Tibial nerve (tissue), 4 donors: Measurements from ENCODE around the gene KBTBD13.
A peak's percentile ranks its signal among the peaks of the same experiment; 100 is the strongest.

Experiments used
- CTCF ChIP-seq, 5 experiments: fragments of 200-600 bp in 3 of 5; fragments of 450-650 bp in 2 of 5; sonication (generic) in 3 of 5; IDR thresholded peaks; one replicate each; pipeline ENCODE4 v1.5.1; 2016 to 2019; ENCODE audit warnings: antibody characterized with exemption in 5 of 5, mild to moderate bottlenecking in 3 of 5, moderate library complexity in 2 of 5
- EP300 ChIP-seq, 2 donors: sonication (generic); formaldehyde crosslinking; IDR thresholded peaks; one replicate each; pipeline ENCODE4 v1.6.1; 2017; ENCODE audit warnings: antibody characterized with exemption in 2 of 2, mild to moderate bottlenecking in 1 of 2
- POLR2A ChIP-seq, 2 donors: fragments of 450-650 bp; IDR thresholded peaks; one replicate each; pipeline ENCODE4 v1.6.1; 2017; ENCODE audit warnings: antibody characterized with exemption in 2 of 2, mild to moderate bottlenecking in 2 of 2, moderate library complexity in 2 of 2

- TF ChIP-seq EP300 (IDR thresholded peaks at IDR 0.05) = no peak
- TF ChIP-seq CTCF (IDR thresholded peaks at IDR 0.05) = peak; percentile 30 to 84 (median 60)
- no peak for TF ChIP-seq POLR2A (IDR thresholded peaks at IDR 0.05)
Measured at GRCh38 chr15:65077981-65078352, 1.4 kb downstream of the KBTBD13 start.
